ENCODE data around the gene NHERF2. TPM values are rescaled to one million over a fixed set of nuclear protein-coding genes. Genes with fewer than 3 reads are reported as not detected.

The NHERF2 gene
- total and polyA plus RNA-seq, 9 of the 15 experiments (the other 6 are each of a cell fraction or from before 2014, with no cell fraction given): 0.15 to 42.0 (median 12.5) TPM

DNA sequence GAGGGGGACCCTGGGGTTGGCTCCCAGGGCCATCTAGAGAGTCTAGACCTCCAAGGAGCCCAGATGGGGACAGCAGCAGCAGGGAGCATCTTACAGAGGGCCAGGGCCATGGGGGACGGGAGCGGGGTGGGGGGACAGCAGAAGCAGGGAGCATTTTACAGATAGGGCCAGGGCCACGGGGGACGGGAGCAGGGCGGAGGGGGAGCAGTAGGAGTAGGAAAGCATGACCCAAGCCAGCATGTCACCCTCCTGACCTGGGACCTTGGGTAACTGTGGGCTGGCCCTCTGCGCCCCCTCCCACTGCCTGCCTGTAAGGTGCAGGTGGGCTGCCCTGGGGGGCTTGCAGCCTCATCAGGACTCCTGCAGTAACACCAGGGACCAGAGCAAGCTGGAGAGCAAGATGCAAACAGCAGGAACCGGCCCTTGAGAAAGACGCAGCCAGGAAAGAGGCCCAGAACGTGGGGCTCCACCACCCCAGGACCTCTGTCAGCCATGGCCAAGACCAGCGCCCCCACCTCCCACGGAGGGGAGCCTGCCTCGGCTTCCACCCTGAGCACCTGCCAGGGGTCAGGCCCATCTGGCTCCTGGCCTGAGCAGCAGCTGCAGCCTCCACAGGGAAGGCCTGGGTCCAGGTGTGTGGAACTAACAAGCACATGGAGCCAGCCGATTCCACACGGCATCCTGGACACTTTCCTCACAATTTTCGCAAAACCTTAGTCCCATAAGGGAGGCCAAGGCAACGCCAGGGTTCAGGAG, 19.4 kb upstream of the NHERF2 start (continued):
- TF ChIP-seq, protein P1, sequence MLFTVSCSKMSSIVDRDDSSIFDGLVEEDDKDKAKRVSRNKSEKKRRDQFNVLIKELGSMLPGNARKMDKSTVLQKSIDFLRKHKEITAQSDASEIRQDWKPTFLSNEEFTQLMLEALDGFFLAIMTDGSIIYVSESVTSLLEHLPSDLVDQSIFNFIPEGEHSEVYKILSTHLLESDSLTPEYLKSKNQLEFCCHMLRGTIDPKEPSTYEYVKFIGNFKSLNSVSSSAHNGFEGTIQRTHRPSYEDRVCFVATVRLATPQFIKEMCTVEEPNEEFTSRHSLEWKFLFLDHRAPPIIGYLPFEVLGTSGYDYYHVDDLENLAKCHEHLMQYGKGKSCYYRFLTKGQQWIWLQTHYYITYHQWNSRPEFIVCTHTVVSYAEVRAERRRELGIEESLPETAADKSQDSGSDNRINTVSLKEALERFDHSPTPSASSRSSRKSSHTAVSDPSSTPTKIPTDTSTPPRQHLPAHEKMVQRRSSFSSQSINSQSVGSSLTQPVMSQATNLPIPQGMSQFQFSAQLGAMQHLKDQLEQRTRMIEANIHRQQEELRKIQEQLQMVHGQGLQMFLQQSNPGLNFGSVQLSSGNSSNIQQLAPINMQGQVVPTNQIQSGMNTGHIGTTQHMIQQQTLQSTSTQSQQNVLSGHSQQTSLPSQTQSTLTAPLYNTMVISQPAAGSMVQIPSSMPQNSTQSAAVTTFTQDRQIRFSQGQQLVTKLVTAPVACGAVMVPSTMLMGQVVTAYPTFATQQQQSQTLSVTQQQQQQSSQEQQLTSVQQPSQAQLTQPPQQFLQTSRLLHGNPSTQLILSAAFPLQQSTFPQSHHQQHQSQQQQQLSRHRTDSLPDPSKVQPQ (CRISPR knock-in tag; IDR thresholded peaks at IDR 0.05; ENCODE audit: borderline replicate concordance): no peak
- no peak for TF ChIP-seq NR1H2 (CRISPR knock-in tag; IDR thresholded peaks at IDR 0.05)
- TF ChIP-seq, protein P2, sequence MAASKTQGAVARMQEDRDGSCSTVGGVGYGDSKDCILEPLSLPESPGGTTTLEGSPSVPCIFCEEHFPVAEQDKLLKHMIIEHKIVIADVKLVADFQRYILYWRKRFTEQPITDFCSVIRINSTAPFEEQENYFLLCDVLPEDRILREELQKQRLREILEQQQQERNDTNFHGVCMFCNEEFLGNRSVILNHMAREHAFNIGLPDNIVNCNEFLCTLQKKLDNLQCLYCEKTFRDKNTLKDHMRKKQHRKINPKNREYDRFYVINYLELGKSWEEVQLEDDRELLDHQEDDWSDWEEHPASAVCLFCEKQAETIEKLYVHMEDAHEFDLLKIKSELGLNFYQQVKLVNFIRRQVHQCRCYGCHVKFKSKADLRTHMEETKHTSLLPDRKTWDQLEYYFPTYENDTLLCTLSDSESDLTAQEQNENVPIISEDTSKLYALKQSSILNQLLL (CRISPR knock-in tag; IDR thresholded peaks at IDR 0.05; ENCODE audit: borderline replicate concordance): no peak
- TF ChIP-seq, protein P3, sequence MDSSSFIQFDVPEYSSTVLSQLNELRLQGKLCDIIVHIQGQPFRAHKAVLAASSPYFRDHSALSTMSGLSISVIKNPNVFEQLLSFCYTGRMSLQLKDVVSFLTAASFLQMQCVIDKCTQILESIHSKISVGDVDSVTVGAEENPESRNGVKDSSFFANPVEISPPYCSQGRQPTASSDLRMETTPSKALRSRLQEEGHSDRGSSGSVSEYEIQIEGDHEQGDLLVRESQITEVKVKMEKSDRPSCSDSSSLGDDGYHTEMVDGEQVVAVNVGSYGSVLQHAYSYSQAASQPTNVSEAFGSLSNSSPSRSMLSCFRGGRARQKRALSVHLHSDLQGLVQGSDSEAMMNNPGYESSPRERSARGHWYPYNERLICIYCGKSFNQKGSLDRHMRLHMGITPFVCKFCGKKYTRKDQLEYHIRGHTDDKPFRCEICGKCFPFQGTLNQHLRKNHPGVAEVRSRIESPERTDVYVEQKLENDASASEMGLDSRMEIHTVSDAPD (CRISPR knock-in tag; IDR thresholded peaks at IDR 0.05): no peak
- TF ChIP-seq, protein P4, sequence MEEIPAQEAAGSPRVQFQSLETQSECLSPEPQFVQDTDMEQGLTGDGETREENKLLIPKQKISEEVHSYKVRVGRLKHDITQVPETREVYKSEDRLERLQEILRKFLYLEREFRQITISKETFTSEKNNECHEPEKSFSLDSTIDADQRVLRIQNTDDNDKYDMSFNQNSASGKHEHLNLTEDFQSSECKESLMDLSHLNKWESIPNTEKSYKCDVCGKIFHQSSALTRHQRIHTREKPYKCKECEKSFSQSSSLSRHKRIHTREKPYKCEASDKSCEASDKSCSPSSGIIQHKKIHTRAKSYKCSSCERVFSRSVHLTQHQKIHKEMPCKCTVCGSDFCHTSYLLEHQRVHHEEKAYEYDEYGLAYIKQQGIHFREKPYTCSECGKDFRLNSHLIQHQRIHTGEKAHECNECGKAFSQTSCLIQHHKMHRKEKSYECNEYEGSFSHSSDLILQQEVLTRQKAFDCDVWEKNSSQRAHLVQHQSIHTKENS (CRISPR knock-in tag; IDR thresholded peaks at IDR 0.05): no peak
- TF ChIP-seq HNRNPK (IDR thresholded peaks at IDR 0.05; ENCODE audit: low read depth, low read length, poor library complexity, severe bottlenecking): no peak

Measured in K562 (cell line).